ENCODE data around the gene VASP. TPM values are rescaled to one million over a fixed set of nuclear protein-coding genes. Genes with fewer than 3 reads are reported as not detected.

The VASP gene
- 100 to 1,000 TPM; 236 to 261 TPM for total RNA-seq

DNA sequence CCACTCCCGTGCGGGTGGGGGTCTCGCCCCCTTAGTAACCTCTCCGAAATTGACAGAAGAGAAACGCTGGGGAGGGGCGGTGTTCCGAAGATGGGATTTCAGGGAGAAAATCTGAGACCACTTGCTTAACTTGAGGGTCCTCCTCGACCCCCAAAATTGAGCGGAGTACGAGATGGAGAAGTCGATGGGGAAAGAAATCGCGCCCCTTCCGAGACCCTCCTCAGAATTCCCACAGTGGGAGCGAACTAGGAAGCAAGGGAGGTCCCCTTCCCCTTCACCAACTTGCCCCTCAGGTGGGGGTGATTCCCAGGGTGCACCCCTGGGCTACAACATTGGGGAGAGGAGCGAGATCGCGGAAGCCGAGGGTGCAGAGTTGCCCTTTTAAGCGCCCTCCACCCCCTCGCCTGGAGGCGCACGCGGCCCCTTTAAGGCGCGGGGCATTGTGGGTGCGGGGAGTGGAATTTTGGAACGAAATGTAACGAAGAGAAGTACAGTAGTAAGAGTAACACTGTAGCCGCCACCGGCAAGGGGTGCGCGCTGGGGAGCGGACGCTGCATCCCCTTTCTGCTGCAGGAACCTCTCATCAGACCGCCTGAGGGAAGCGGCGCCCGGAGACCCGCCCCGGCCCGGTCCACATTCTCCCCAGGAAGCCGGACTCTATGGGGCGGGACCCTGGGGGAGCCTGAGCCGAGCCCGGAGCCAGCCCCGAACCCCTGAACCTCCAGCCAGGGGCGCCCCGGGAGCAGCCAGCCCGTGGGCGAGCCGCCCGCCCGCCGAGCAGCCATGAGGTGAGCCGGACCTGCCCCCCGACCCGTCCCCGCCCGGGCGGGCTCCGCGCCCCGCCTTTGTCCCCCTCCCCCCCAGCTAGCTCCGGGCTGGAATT is at the start of gene VASP:
Gene VASP (plus strand): TSS at position 491 of the 883 bp plus-strand sequence. CDS start 293 bp downstream, at position 784.
- H3K36me3 ChIP-seq, result no peaks in the 10 kb centered on the region
- peak within 1 kb of the TSS; percentile 99 for H3K4me3 ChIP-seq
- TF ChIP-seq, protein P1, sequence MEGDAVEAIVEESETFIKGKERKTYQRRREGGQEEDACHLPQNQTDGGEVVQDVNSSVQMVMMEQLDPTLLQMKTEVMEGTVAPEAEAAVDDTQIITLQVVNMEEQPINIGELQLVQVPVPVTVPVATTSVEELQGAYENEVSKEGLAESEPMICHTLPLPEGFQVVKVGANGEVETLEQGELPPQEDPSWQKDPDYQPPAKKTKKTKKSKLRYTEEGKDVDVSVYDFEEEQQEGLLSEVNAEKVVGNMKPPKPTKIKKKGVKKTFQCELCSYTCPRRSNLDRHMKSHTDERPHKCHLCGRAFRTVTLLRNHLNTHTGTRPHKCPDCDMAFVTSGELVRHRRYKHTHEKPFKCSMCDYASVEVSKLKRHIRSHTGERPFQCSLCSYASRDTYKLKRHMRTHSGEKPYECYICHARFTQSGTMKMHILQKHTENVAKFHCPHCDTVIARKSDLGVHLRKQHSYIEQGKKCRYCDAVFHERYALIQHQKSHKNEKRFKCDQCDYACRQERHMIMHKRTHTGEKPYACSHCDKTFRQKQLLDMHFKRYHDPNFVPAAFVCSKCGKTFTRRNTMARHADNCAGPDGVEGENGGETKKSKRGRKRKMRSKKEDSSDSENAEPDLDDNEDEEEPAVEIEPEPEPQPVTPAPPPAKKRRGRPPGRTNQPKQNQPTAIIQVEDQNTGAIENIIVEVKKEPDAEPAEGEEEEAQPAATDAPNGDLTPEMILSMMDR (IDR thresholded peaks at IDR 0.05), result no peak
- H3K9ac ChIP-seq (ENCODE audit: low read depth in 2 of 2, low read length in 2 of 2), result peak within 1 kb of the TSS; percentile 90 to 98
- H3K9me3 ChIP-seq, result no peaks in the 10 kb centered on the region
- no peaks in the 10 kb centered on the region for H3K27me3 ChIP-seq
- peak; percentile 96 for DNase-seq
- intact Hi-C loops (cut with DNase I), result no loop called here
- H3K27ac ChIP-seq, result peak within 1 kb of the TSS; percentile 98
- peaks cover 17% of the 10 kb centered on the region for H3K4me1 ChIP-seq

DNA sequence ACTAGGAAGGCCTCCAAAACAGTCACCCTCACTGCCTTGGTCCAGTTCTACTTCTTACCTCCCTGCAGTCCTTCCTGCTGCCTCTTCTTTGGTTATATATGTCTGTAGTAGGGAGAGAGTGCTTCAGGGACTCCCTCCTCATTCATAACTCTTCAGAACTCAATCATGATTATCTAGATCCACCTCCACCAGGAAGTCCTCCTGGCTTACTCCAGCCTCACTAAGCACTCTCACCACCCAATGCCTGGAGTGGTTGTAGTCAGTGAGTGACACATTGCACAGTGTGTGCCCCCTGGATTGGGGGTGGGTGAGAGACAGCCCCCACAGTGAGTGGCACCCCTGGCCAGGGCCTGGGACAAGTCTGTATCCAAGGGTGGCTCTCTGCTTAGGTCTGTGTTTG is 49.5 kb upstream of the VASP start:
- intact Hi-C loops (cut with DNase I), result no loop called here
- Histone ChIP-seq H3K9me3 (no peaks in the 10 kb centered on the region), H3K27me3 (no peaks in the 10 kb centered on the region), H3K9ac (ENCODE audit: low read depth in 2 of 2, low read length in 2 of 2) (no peak overlapping the region), H3K4me1 (peaks cover 8% of the 10 kb centered on the region), H3K27ac (no peak overlapping the region), H3K4me3 (no peak overlapping the region), H3K36me3 (no peaks in the 10 kb centered on the region)
- peak; percentile 16 for DNase-seq
- TF ChIP-seq, protein P1 (IDR thresholded peaks at IDR 0.05), result no peak

DNA sequence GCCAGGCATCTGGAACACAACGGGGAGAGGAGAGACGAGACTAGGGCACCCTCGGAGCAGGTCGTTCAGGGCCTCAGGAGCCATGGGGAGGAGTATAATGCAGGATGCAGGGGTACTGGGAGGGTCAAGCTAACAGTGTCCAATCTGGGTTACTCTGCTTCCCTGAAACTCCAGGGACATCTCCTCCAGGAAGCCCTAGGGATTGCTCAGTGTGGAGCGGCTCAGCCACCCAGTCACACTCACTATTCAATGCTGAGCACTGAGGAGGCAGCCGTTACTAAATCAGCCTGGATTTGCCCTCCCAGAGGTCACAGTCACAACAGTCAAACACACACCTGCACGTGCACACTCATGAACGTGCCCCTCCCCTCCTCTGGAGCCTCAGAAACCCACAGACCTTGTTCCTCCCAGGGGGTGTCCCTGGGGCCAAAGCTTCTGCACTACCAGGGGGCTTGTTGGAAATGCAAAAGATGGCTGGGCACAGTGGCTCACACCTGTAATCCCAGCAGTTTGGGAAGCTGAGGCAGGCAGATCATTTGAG is 46.4 kb upstream of the VASP start:
- no peak for DNase-seq
- no peaks in the 10 kb centered on the region for H3K36me3 ChIP-seq
- TF ChIP-seq, protein P1 (IDR thresholded peaks at IDR 0.05), result no peak
- H3K27ac ChIP-seq, result no peak overlapping the region
- H3K9me3 ChIP-seq, result no peaks in the 10 kb centered on the region
- H3K4me1 ChIP-seq, result peaks cover 3% of the 10 kb centered on the region
- no peak overlapping the region for H3K9ac ChIP-seq (ENCODE audit: low read depth in 2 of 2, low read length in 2 of 2)
- intact Hi-C loops (cut with DNase I), result no loop called here
- no peaks in the 10 kb centered on the region for H3K27me3 ChIP-seq
- no peak overlapping the region for H3K4me3 ChIP-seq

DNA sequence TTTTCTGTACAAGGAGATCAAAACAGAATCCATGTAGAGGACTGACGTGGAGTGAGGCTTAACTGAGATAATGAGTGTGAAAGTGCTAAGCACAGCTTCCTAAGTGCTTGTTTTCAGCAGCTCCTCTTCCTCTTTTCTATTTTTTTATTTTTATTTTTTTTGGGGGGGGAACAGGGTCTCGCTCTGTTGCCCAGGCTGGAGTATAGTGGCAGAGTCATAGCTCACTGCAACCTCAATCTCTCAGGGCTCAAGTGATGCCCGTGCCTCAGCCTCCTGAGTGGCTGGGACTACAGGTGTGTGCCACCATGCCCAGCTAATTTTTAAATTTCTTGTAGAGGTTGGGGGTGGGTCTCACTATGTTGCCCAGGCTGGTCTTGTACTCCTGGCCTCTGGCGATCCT is 45.1 kb upstream of the VASP start:
- H3K9ac ChIP-seq (ENCODE audit: low read depth in 2 of 2, low read length in 2 of 2), result no peak overlapping the region
- H3K36me3 ChIP-seq, result no peaks in the 10 kb centered on the region
- DNase-seq, result no peak
- peaks cover 3% of the 10 kb centered on the region for H3K4me1 ChIP-seq
- no peaks in the 10 kb centered on the region for H3K27me3 ChIP-seq
- no peak overlapping the region for H3K4me3 ChIP-seq
- intact Hi-C loops (cut with DNase I), result no loop called here
- TF ChIP-seq, protein P1 (IDR thresholded peaks at IDR 0.05), result no peak
- H3K27ac ChIP-seq, result no peak overlapping the region
- no peaks in the 10 kb centered on the region for H3K9me3 ChIP-seq

DNA sequence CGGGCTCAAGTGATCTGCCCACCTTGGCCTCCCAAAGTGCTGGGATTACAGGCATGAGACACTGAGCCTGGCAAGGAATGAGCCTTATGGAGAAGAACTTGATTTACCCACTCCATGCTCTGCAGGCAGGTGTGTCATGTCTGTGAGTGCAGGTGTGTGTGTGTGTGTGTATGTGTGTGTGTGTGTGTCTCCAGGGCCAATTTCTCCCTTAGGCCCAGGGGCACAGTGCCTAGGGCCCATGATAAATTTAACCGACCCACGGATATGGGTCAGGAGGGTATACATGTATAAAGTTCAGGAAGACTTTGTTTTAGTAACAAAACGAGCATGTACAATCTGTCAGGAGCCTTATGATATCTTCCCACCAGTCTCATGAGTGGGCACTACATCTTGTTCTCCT is 44.0 kb upstream of the VASP start:
- Histone ChIP-seq H3K4me1 (peaks cover 6% of the 10 kb centered on the region), H3K9me3 (no peaks in the 10 kb centered on the region), H3K9ac (ENCODE audit: low read depth in 2 of 2, low read length in 2 of 2) (no peak overlapping the region), H3K27ac (no peak overlapping the region), H3K4me3 (no peak overlapping the region), H3K36me3 (no peaks in the 10 kb centered on the region), H3K27me3 (no peaks in the 10 kb centered on the region)
- TF ChIP-seq, protein P1 (IDR thresholded peaks at IDR 0.05), result no peak
- no peak for DNase-seq
- intact Hi-C loops (cut with DNase I), result no loop called here
